DND-41 (cell line): ENCODE results near the gene TIGIT.

ENCODE experiments used
- ATAC-seq: fragments of 200-7000 bp; cut with Tn5 transposase; 3 replicates; pipeline ENCODE4 v1.9.1; 2021; ENCODE audit warnings: low read depth; ENCODE audit not compliant: insufficient read depth
- DNase-seq: peaks from one replicate; pipeline ENCODE4 v3.0.0-alpha.2; 2020
- H2AFZ ChIP-seq: 2 replicates; pipeline ENCODE4 v1.6.0; 2012; ENCODE audit warnings: low read depth, low read length
- H3K27ac ChIP-seq: 2 replicates; pipeline ENCODE4 v1.5.1; 2012; ENCODE audit warnings: low read length, inconsistent platforms
- H3K27me3 ChIP-seq: fragments of 200-600 bp; sonication (generic); 2 replicates; pipeline ENCODE4 v1.6.0; 2012; ENCODE audit warnings: low read length, mild to moderate bottlenecking, inconsistent platforms; ENCODE audit not compliant: insufficient read depth, poor library complexity
- H3K36me3 ChIP-seq: 2 replicates; pipeline ENCODE4 v1.5.1; 2012; ENCODE audit warnings: low read length, inconsistent platforms; ENCODE audit not compliant: insufficient read depth
- H3K4me1 ChIP-seq: 2 replicates; pipeline ENCODE4 v1.5.1; 2012; ENCODE audit warnings: mild to moderate bottlenecking, low read length; ENCODE audit not compliant: insufficient read depth
- H3K4me2 ChIP-seq: 2 replicates; pipeline ENCODE4 v1.6.0; 2012; ENCODE audit warnings: mild to moderate bottlenecking, moderate library complexity, low read length, inconsistent platforms; ENCODE audit not compliant: insufficient read depth
- H3K4me3 ChIP-seq, 2 experiments: fragments of 200-600 bp in 1 of 2; shearing (Covaris generic) in 1 of 2; 2 replicates each; pipeline ENCODE4 v1.5.1; 2012 to 2016; ENCODE audit warnings: inconsistent platforms in 2 of 2, low read length in 2 of 2, mild to moderate bottlenecking in 2 of 2, low read depth in 1 of 2, moderate library complexity in 1 of 2
- H3K79me2 ChIP-seq: 2 replicates; pipeline ENCODE4 v1.6.0; 2012; ENCODE audit warnings: low read length, inconsistent platforms; ENCODE audit not compliant: insufficient read depth
- H3K9ac ChIP-seq: 2 replicates; pipeline ENCODE4 v1.6.0; 2012; ENCODE audit warnings: low read depth, mild to moderate bottlenecking, inconsistent platforms, low read length, moderate library complexity
- H3K9me3 ChIP-seq: 2 replicates; pipeline ENCODE4 v1.5.1; 2012; ENCODE audit warnings: low read length, moderate library complexity, mild to moderate bottlenecking, inconsistent platforms; ENCODE audit not compliant: insufficient read depth, severe bottlenecking
- H4K20me1 ChIP-seq: 2 replicates; pipeline ENCODE4 v1.6.0; 2012; ENCODE audit warnings: low read length; ENCODE audit not compliant: insufficient read depth
- EZH2 ChIP-seq: IDR thresholded peaks from 3 replicates; pipeline ENCODE4 v1.6.1; 2012; ENCODE audit warnings: borderline replicate concordance, low read depth, mild to moderate bottlenecking, moderate library complexity, low read length, inconsistent platforms; ENCODE audit not compliant: severe bottlenecking
- TF ChIP-seq, protein P1 (sequence below): IDR thresholded peaks from 2 replicates; pipeline ENCODE4 v1.5.1; 2012; ENCODE audit warnings: borderline replicate concordance, low read length, moderate library complexity, mild to moderate bottlenecking; ENCODE audit not compliant: poor library complexity, severe bottlenecking; ENCODE audit errors: extremely low read depth

TIGIT gene

DNA sequence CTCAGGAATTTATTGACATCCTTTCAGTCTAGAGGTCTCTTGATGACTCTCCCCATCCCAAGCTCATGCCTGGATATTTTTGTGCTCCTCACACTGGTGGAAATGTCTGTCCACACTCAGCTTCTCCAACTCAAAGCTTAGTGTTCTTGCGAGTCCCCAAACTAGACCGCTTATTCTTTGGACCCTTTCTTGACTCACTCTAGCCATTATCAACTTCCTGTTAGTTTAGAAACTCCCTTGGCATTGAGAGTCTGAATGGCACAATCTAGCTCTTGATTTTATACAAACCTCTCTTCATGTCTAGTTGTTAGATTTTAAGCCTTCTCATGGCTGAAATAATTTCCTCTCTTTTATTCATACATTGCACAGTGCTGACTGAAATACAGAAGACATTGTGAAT is 19.6 kb downstream of the TIGIT start:
- Histone ChIP-seq H3K79me2 (no peaks in the 10 kb centered on the region), H3K36me3 (no peaks in the 10 kb centered on the region), H3K9ac (no peak overlapping the region), H3K9me3 (no peaks in the 10 kb centered on the region), H3K4me2 (no peak overlapping the region), H3K4me1 (no peaks in the 10 kb centered on the region), H3K4me3 (no peak overlapping the region), H2AFZ (no peak overlapping the region), H3K27ac (no peak overlapping the region), H3K27me3 (no peaks in the 10 kb centered on the region), H4K20me1 (no peaks in the 10 kb centered on the region)
- DNase-seq: no peak
- TF ChIP-seq, protein P1, sequence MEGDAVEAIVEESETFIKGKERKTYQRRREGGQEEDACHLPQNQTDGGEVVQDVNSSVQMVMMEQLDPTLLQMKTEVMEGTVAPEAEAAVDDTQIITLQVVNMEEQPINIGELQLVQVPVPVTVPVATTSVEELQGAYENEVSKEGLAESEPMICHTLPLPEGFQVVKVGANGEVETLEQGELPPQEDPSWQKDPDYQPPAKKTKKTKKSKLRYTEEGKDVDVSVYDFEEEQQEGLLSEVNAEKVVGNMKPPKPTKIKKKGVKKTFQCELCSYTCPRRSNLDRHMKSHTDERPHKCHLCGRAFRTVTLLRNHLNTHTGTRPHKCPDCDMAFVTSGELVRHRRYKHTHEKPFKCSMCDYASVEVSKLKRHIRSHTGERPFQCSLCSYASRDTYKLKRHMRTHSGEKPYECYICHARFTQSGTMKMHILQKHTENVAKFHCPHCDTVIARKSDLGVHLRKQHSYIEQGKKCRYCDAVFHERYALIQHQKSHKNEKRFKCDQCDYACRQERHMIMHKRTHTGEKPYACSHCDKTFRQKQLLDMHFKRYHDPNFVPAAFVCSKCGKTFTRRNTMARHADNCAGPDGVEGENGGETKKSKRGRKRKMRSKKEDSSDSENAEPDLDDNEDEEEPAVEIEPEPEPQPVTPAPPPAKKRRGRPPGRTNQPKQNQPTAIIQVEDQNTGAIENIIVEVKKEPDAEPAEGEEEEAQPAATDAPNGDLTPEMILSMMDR: no peak
- no peak for TF ChIP-seq EZH2
- ATAC-seq: no peak

DNA sequence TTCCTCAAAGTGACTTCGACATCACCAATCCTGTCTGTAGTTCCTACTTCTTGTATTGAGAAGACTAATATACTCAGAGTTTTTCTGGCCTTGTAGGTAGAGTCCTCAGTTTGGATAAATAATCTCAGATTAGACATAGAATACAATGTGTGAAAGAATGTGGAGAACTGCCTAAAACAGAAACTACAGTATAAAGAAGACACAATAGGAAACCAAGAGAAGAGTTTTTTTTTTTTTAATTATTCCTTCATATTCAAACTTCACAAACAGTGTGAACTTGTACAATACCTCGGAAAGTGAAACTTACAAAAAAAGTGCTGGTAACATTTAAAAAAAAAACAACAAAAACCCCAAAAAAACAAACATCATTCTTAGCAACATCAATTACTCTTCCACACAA is 20.5 kb downstream of the TIGIT start:
- Histone ChIP-seq H2AFZ (no peak overlapping the region), H3K27me3 (no peaks in the 10 kb centered on the region), H3K36me3 (no peaks in the 10 kb centered on the region), H3K79me2 (no peaks in the 10 kb centered on the region), H3K27ac (no peak overlapping the region), H3K4me2 (no peak overlapping the region), H3K4me3 (no peak overlapping the region), H3K9me3 (no peaks in the 10 kb centered on the region), H4K20me1 (no peaks in the 10 kb centered on the region), H3K4me1 (no peaks in the 10 kb centered on the region), H3K9ac (no peak overlapping the region)
- no peak for DNase-seq
- ATAC-seq: no peak
- no peak for TF ChIP-seq EZH2
- TF ChIP-seq, protein P1: no peak

DNA sequence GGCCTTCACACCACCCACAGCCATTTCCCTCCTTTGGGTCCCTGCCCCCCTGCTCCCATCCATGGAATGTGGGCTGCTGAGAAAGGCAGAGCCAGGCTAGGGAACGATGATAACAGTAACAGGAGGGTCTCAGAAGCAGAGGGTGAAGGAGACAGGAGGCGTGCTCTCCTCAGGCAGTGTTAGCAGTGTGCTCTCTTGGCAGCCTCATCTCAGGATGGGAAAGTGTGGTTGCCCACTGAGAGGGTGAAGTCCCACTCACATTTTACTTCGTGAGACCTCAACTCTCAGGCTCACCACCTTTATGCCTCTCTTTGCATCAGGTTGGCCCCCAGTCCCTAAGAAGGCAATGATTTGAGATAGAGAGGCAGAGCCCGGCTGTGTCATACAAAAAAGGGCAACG is 24.5 kb downstream of the TIGIT start:
- Histone ChIP-seq H3K4me2 (no peak overlapping the region), H3K27me3 (no peaks in the 10 kb centered on the region), H3K36me3 (no peaks in the 10 kb centered on the region), H3K4me3 (no peak overlapping the region), H3K4me1 (no peaks in the 10 kb centered on the region), H3K79me2 (no peaks in the 10 kb centered on the region), H3K9me3 (no peaks in the 10 kb centered on the region), H4K20me1 (no peaks in the 10 kb centered on the region), H3K9ac (no peak overlapping the region), H3K27ac (no peak overlapping the region), H2AFZ (no peak overlapping the region)
- DNase-seq: no peak
- TF ChIP-seq, protein P1: no peak
- no peak for TF ChIP-seq EZH2
- no peak for ATAC-seq

DNA sequence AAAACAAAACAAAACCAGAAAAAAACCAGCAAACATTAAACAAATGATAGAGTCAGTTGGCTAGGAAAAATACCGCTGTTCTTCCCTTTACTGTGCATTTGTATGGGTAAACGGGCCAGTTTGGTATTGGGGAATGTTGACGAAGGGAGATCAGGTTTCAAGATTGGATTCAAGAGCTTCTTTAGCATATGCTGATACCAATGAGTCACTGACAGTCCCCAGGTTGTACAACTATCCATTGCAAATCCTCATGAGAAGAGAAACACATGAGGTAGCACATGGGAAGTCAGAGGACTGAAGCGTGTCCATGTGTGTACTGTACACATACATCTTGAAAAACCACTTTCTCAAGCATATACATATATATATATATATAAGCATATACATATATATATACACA is 25.6 kb downstream of the TIGIT start:
- Histone ChIP-seq H3K4me2 (no peak overlapping the region), H3K4me3 (no peak overlapping the region), H3K9ac (no peak overlapping the region), H2AFZ (no peak overlapping the region), H3K36me3 (no peaks in the 10 kb centered on the region), H3K27me3 (no peaks in the 10 kb centered on the region), H3K79me2 (no peaks in the 10 kb centered on the region), H3K27ac (no peak overlapping the region), H4K20me1 (no peaks in the 10 kb centered on the region), H3K4me1 (no peaks in the 10 kb centered on the region), H3K9me3 (no peaks in the 10 kb centered on the region)
- ATAC-seq: no peak
- no peak for TF ChIP-seq EZH2
- TF ChIP-seq, protein P1: no peak
- no peak for DNase-seq
